RWPE1 (cell line): Measurements from ENCODE around the gene VAX1.
"Not testable (repeated sequence)": the region's sequence is repeated elsewhere in the genome, so short reads cannot be mapped to it uniquely, and the experiment has no call there.

Experiments used
- CTCF ChIA-PET: fragments of 350-600 bp; sonication (Branson Sonifier 250); formaldehyde crosslinking; extraction: SDS; loops from one replicate; lab custom pipeline; 2021; lab: Yijun Ruan, JAX
- POLR2A ChIA-PET: fragments of 400-600 bp; formaldehyde crosslinking; extraction: SDS; loops from one replicate; lab custom pipeline; 2020; ENCODE audit warnings: antibody characterized with exemption; ENCODE audit not compliant: low non-redundant PET; lab: Yijun Ruan, JAX
- DNase-seq: peaks from one replicate; pipeline ENCODE4 v3.0.0; 2012; ENCODE audit warnings: low spot score
- H3K27ac ChIP-seq: fragments of 450-650 bp; 2 replicates; pipeline ENCODE4 v1.5.1; 2017
- TF ChIP-seq, protein P1 (sequence below): fragments of 450-650 bp; conservative IDR thresholded peaks from 2 replicates; pipeline ENCODE4 v1.5.1; 2017; ENCODE audit warnings: low read depth, mild to moderate bottlenecking

VAX1 gene

GRCh38 chr10:117131376-117132327, 6.4 kb downstream of the VAX1 start:
- CTCF ChIA-PET: interaction anchor here (0.6 to 1.0 kb wide), 2 partner anchors 344 to 455 kb away, joined by 3 read pairs; no protein-coding TSS in a partner anchor
- TF ChIP-seq, protein P1, sequence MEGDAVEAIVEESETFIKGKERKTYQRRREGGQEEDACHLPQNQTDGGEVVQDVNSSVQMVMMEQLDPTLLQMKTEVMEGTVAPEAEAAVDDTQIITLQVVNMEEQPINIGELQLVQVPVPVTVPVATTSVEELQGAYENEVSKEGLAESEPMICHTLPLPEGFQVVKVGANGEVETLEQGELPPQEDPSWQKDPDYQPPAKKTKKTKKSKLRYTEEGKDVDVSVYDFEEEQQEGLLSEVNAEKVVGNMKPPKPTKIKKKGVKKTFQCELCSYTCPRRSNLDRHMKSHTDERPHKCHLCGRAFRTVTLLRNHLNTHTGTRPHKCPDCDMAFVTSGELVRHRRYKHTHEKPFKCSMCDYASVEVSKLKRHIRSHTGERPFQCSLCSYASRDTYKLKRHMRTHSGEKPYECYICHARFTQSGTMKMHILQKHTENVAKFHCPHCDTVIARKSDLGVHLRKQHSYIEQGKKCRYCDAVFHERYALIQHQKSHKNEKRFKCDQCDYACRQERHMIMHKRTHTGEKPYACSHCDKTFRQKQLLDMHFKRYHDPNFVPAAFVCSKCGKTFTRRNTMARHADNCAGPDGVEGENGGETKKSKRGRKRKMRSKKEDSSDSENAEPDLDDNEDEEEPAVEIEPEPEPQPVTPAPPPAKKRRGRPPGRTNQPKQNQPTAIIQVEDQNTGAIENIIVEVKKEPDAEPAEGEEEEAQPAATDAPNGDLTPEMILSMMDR: no peak
- no peak overlapping the region for H3K27ac ChIP-seq
- POLR2A ChIA-PET: no interaction called here
- DNase-seq: no peak

DNA sequence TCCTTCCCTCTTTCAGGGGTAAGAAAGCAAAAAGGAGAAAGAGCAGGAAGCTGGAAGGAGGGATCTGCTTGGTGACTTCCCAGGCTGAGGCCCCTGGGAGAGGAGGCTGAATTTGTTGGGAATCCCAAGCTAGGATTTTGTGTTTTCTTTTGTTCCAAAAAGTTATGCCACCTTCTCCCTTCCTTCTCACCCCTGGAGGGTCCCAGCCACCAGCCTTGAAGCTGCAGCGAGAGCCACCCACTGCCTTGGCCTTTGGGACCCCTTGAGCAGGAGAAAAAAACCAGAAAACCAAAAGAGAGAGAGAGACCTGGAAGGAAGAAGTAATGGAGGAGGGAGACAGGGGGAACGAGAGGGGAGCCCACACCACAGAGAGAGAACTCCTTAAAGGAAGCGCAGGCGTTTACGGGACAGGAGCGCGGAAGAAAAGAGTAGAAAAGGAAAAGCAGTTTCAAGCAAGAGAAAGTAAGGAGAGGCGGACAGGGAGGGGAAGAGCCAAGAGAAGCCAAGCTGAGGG, 7.2 kb downstream of the VAX1 start:
- DNase-seq: no peak
- CTCF ChIA-PET: interaction anchor here (0.6 to 1.1 kb wide), 4 partner anchors 19 to 455 kb away, joined by 3 to 4 read pairs (median 3); no protein-coding TSS in a partner anchor
- no peak overlapping the region for H3K27ac ChIP-seq
- TF ChIP-seq, protein P1: no peak
- POLR2A ChIA-PET: no interaction called here

GRCh38 chr10:117130346-117130745, 7.7 kb downstream of the VAX1 start:
- TF ChIP-seq, protein P1: no peak
- ChIA-PET POLR2A (no interaction called here), CTCF (interaction anchor here (0.6 to 1.1 kb wide), 3 partner anchors 18 to 671 kb away, joined by 3 to 4 read pairs (median 3); no protein-coding TSS in a partner anchor)
- no peak for DNase-seq
- H3K27ac ChIP-seq: no peak overlapping the region

DNA sequence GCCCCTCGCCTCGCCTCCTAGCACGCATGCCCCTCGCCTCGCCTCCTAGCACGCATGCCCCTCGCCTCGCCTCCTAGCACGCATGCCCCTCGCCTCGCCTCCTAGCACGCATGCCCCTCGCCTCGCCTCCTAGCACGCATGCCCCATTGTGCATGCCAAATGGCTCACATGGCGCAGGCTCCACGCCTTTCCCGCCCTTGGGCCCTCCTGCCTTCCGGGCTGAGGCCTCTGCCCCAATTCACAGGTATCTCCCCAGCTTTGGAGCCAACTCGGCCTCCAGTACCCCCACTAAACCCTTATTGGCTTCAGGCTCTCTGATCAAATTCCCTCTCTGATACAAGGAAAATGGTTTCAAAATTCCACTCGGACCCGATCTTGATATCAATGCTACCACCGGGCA, 11.4 kb downstream of the VAX1 start:
- POLR2A ChIA-PET, DNase-seq, H3K27ac ChIP-seq, CTCF ChIA-PET: not testable (repeated sequence)

GRCh38 chr10:117126034-117126433, 12.0 kb downstream of the VAX1 start:
- CTCF ChIA-PET: no interaction called here
- POLR2A ChIA-PET: no interaction called here
- no peak for DNase-seq
- TF ChIP-seq, protein P1: no peak
- H3K27ac ChIP-seq: no peak overlapping the region

GRCh38 chr10:117112220-117112619, 25.9 kb downstream of the VAX1 start:
- ChIA-PET CTCF (interaction anchor here (0.5 to 1.7 kb wide), 15 partner anchors 8 to 1179 kb away, joined by 3 to 14 read pairs (median 3); no protein-coding TSS in a partner anchor), POLR2A (no interaction called here)
- TF ChIP-seq, protein P1: no peak; the same call in 1 of the 2 replicates
- DNase-seq: no peak
- no peak overlapping the region for H3K27ac ChIP-seq
